GM18907 (cell line): ENCODE data around the gene STPG3.

Experiments
- ATAC-seq: cut with Tn5 transposase; IDR thresholded peaks from one replicate; pipeline ENCODE4 v1.9.1; 2021; ENCODE audit warnings: mild to moderate bottlenecking, moderate library complexity; ENCODE audit not compliant: unreplicated experiment

STPG3 gene

DNA sequence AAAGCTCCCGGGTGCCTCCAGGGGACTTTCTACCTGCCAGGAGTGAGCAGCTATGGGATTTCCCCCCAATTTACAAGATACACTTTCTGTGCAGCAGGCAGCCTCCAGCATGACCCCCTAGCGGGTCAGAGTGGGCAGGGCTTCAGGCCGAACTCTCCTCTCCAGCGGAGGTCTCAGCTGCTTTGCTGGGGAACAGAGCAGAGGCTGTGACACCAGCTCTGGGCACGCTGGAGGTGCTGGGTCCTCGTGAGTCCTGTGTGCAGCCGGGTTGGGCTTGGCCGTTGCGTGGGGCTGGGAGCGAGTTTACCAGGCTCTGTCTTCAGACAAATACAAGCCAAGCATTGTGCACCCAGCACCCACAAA, 48.1 kb downstream of the STPG3 start:
- no peak for ATAC-seq

GRCh38 chr9:137299938-137300337, 48.9 kb downstream of the STPG3 start:
- ATAC-seq, result no peak

- no peak for ATAC-seq
These were observed 49.5 kb downstream of the STPG3 start for GRCh38 chr9:137300567-137301080.

DNA sequence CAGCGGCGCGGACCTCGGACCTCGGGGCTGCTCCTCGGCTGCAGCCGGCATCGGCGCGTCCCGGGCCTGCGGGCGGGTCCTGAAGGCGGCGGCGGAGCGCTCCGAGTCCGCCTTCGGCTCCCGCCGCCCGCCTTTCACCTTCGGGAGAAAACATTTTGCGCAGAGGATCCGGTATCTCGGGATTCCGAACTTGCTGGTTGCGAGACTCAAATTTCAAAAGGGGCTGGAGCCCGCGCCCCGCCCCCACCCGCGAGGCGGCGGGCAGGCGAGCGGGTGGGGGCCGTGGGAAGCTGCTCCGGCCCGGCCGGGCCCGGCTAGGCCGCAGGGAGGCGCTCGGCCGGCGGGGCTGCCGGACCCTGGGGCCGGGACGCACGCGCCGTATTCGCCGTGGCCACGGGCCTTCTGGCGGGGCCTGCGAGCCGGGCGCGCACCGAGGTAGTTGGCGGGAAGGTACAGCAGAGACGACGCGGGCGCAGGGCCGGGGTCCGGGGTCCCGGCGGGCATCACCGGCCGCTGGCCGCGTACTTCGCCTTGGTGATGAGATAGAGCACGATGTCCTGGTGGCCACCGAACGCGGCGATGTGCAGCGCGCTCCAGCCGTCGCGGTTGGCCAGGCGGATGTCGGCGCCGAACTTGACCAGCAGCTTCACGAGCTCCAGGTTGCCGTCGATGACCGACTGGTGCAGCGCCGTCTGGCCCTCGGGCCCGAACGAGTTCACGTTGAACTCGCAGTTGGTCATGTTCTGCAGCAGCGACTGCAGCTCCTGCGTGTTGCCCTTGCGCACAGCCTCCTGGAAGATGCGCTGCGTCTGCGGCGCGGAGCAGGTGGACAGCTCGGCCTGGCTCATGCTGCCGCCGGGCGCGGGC, 50.2 kb downstream of the STPG3 start:
- ATAC-seq, result peak; percentile 5

DNA sequence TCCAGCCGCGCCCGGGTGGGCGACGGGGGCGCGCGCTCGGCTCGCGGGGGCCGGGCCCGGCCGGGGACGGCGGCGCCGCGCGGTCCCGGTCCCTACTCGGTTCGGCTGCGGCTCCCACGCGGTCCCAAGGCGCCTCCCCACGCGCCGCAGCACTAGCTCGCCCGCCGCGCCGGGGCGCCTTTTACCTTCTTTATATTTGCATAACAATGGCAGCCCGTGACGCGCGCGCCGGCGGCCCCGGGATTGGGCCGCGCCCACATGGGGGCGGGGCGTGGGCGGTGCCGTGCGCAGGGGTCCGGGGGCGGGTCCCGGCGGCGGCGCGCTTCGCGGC, 51.0 kb downstream of the STPG3 start, which contains the start of gene NRARP:
NRARP (minus strand) TSS at position 154 of the 331 bp plus-strand sequence. CDS start 343 bp downstream, outside the sequence.
- ATAC-seq, result peak; percentile 67

- ATAC-seq, result peak; percentile 60
These were observed 51.5 kb downstream of the STPG3 start for GRCh38 chr9:137302449-137303150.
